IMR-90 (cell line): ENCODE measurements around the gene DNAJC19. TPM values are rescaled to one million over a fixed set of nuclear protein-coding genes. Genes with fewer than 3 reads are reported as not detected.

Source experiments
- ATAC-seq: fragments of 200-7000 bp; cut with Tn5 transposase; 2 replicates; pipeline ENCODE4 v1.9.1; 2020; ENCODE audit warnings: low read depth, mild to moderate bottlenecking, moderate library complexity
- BruUV-seq: library from RNA; stranded (reverse); fragments of 400-500 nt; replicated peaks from 2 replicates; lab custom pipeline; 2021; lab: Mats Ljungman, UMichigan
- CTCF ChIA-PET: fragments of 300-600 bp; formaldehyde crosslinking; extraction: SDS; loops from one replicate; lab custom pipeline; 2021; ENCODE audit warnings: antibody characterized with exemption; lab: Yijun Ruan, JAX
- POLR2A ChIA-PET: fragments of 300-600 bp; sonication (Branson Sonifier 250); formaldehyde crosslinking; loops from one replicate; lab custom pipeline; 2022; ENCODE audit warnings: antibody characterized with exemption; ENCODE audit not compliant: unreplicated experiment; lab: Charles Lee
- DNase-seq: peaks from one replicate; pipeline ENCODE4 v3.0.0; 2013
- H2AFZ ChIP-seq: replicated peaks from 2 replicates; pipeline ENCODE3; 2013; ENCODE audit warnings: low read length, mild to moderate bottlenecking; ENCODE audit not compliant: poor library complexity
- H2AK5ac ChIP-seq: 2 replicates; pipeline ENCODE4 v1.6.1; 2013; ENCODE audit warnings: low read depth, low read length, inconsistent platforms
- H2AK9ac ChIP-seq: replicated peaks from 2 replicates; pipeline ENCODE3; 2013; ENCODE audit warnings: mild to moderate bottlenecking, low read depth, low read length, moderate library complexity; ENCODE audit not compliant: poor library complexity
- H2BK120ac ChIP-seq: 2 replicates; pipeline ENCODE4 v1.6.1; 2013; ENCODE audit warnings: low read depth, low read length, inconsistent platforms
- H2BK15ac ChIP-seq: 3 replicates; pipeline ENCODE4 v1.6.1; 2013; ENCODE audit warnings: low read depth, low read length, inconsistent platforms
- H2BK20ac ChIP-seq: 2 replicates; pipeline ENCODE4 v1.6.1; 2013; ENCODE audit warnings: low read depth, mild to moderate bottlenecking, inconsistent platforms, low read length, moderate library complexity
- H2BK5ac ChIP-seq: 2 replicates; pipeline ENCODE4 v1.6.1; 2013; ENCODE audit warnings: mild to moderate bottlenecking, low read depth, low read length, inconsistent platforms; ENCODE audit not compliant: poor library complexity, severe bottlenecking
- H3K14ac ChIP-seq: replicated peaks from 2 replicates; pipeline ENCODE4 v1.6.1; 2013; ENCODE audit warnings: low read depth, low read length, inconsistent platforms
- H3K18ac ChIP-seq: 2 replicates; pipeline ENCODE4 v1.6.1; 2013; ENCODE audit warnings: low read depth, low read length, control low read depth
- H3K23ac ChIP-seq: 2 replicates; pipeline ENCODE4 v1.6.1; 2013; ENCODE audit warnings: low read depth, low read length, inconsistent platforms
- H3K27ac ChIP-seq: 2 replicates; pipeline ENCODE4 v1.5.1; 2013; ENCODE audit warnings: mild to moderate bottlenecking, control low read depth, low read length; ENCODE audit not compliant: insufficient read depth
- H3K27me3 ChIP-seq: 2 replicates; pipeline ENCODE4 v1.6.1; 2013; ENCODE audit warnings: low read length; ENCODE audit not compliant: control insufficient read depth, insufficient read depth
- H3K36me3 ChIP-seq: 2 replicates; pipeline ENCODE4 v1.6.1; 2013; ENCODE audit warnings: low read length, mixed read lengths; ENCODE audit not compliant: control insufficient read depth, insufficient read depth
- H3K4ac ChIP-seq: 2 replicates; pipeline ENCODE4 v1.6.1; 2013; ENCODE audit warnings: low read depth, low read length, inconsistent platforms
- H3K4me1 ChIP-seq: 2 replicates; pipeline ENCODE4 v1.6.1; 2013; ENCODE audit warnings: low read length, mixed read lengths; ENCODE audit not compliant: control insufficient read depth, insufficient read depth
- H3K4me2 ChIP-seq: 2 replicates; pipeline ENCODE4 v1.6.1; 2013; ENCODE audit warnings: low read depth, mild to moderate bottlenecking, control low read depth, low read length, moderate library complexity
- H3K4me3 ChIP-seq: 2 replicates; pipeline ENCODE4 v1.5.1; 2013; ENCODE audit warnings: low read depth, mild to moderate bottlenecking, control low read depth, low read length, moderate library complexity; ENCODE audit not compliant: insufficient read depth
- H3K56ac ChIP-seq: 2 replicates; pipeline ENCODE4 v1.6.1; 2013; ENCODE audit warnings: low read length, inconsistent platforms; ENCODE audit not compliant: insufficient read depth; ENCODE audit errors: extremely low read depth
- H3K79me1 ChIP-seq, 2 experiments: 2 replicates each; pipeline ENCODE4 v1.6.1; 2013; ENCODE audit warnings: low read length in 2 of 2, inconsistent platforms in 1 of 2, low read depth in 1 of 2
- H3K9ac ChIP-seq: 2 replicates; pipeline ENCODE4 v1.6.1; 2013; ENCODE audit warnings: low read depth, low read length, control low read depth
- H3K9me1 ChIP-seq: 2 replicates; pipeline ENCODE4 v1.6.1; 2013; ENCODE audit warnings: low read length, inconsistent platforms; ENCODE audit not compliant: insufficient read depth
- H3K9me3 ChIP-seq: 2 replicates; pipeline ENCODE4 v1.6.1; 2013; ENCODE audit warnings: low read length; ENCODE audit not compliant: control insufficient read depth, insufficient read depth
- H4K20me1 ChIP-seq: 2 replicates; pipeline ENCODE4 v1.6.1; 2013; ENCODE audit warnings: low read length, inconsistent platforms; ENCODE audit not compliant: insufficient read depth
- H4K5ac ChIP-seq: 2 replicates; pipeline ENCODE4 v1.6.1; 2013; ENCODE audit warnings: mild to moderate bottlenecking, low read depth, low read length, control low read depth
- H4K8ac ChIP-seq, 2 experiments: 2 replicates each; pipeline ENCODE4 v1.6.1; 2013; ENCODE audit warnings: low read depth in 2 of 2, low read length in 2 of 2, control low read depth in 1 of 2, inconsistent platforms in 1 of 2
- H4K91ac ChIP-seq: 2 replicates; pipeline ENCODE4 v1.6.1; 2013; ENCODE audit warnings: low read depth, low read length, inconsistent platforms; ENCODE audit not compliant: insufficient read depth
- CEBPB ChIP-seq: IDR thresholded peaks from 2 replicates; pipeline ENCODE4 v1.6.1; 2012; ENCODE audit warnings: low read depth, low read length, improper control_type of control experiment
- CHD1 ChIP-seq: IDR thresholded peaks from 2 replicates; pipeline ENCODE4 v1.6.1; 2012; ENCODE audit warnings: low read depth, low read length, improper control_type of control experiment
- FOS ChIP-seq: fragments of 150-350 bp; IDR thresholded peaks from 2 replicates; pipeline ENCODE4 v1.6.1; 2016; ENCODE audit warnings: low read depth, low read length
- MAFK ChIP-seq: IDR thresholded peaks from 2 replicates; pipeline ENCODE4 v1.6.1; 2012; ENCODE audit warnings: low read depth, low read length, improper control_type of control experiment
- MAZ ChIP-seq: IDR thresholded peaks from 2 replicates; pipeline ENCODE4 v1.6.1; 2012; ENCODE audit warnings: low read depth, mild to moderate bottlenecking, low read length, improper control_type of control experiment, moderate library complexity, borderline replicate concordance
- MXI1 ChIP-seq: IDR thresholded peaks from 2 replicates; pipeline ENCODE4 v1.6.1; 2012; ENCODE audit warnings: low read depth, mild to moderate bottlenecking, low read length, moderate library complexity, borderline replicate concordance
- NFE2L2 ChIP-seq: fragments of 150-350 bp; IDR thresholded peaks from 2 replicates; pipeline ENCODE4 v1.6.1; 2016; ENCODE audit warnings: low read depth, mild to moderate bottlenecking, low read length
- RAD21 ChIP-seq: IDR thresholded peaks from 2 replicates; pipeline ENCODE4 v1.6.1; 2012; ENCODE audit warnings: low read length, improper control_type of control experiment
- RCOR1 ChIP-seq: IDR thresholded peaks from 2 replicates; pipeline ENCODE4 v1.6.1; 2012; ENCODE audit warnings: mild to moderate bottlenecking, low read length, improper control_type of control experiment; ENCODE audit not compliant: insufficient replicate concordance
- RFX5 ChIP-seq: IDR thresholded peaks from 2 replicates; pipeline ENCODE4 v1.8.0; 2012; ENCODE audit warnings: low read depth, mild to moderate bottlenecking, low read length, moderate library complexity
- USF2 ChIP-seq: fragments of 150-350 bp; IDR thresholded peaks from 2 replicates; pipeline ENCODE4 v1.6.1; 2017; ENCODE audit warnings: mild to moderate bottlenecking, antibody characterized with exemption, low read length, low read depth
- WGBS, 2 experiments: methylation state at CpG; one replicate each; pipeline versions ENCODE4 v1.1.5 to v1.1.7; 2013; ENCODE audit warnings: missing lambda C conversion rate in 2 of 2; ENCODE audit not compliant: insufficient read length in 1 of 2; ENCODE audit errors: extremely low coverage in 2 of 2; 5-methylcytosine and 5-hydroxymethylcytosine counted together
- dilution Hi-C: fragments of 300-500 bp; cut with HindIII; formaldehyde crosslinking; loops from one replicate; pipeline ENCODE4 v1.14.3; 2018; ENCODE audit warnings: low sequenced_read_pairs; ENCODE audit not compliant: unreplicated experiment
- in situ Hi-C: fragments of 300-500 bp; cut with MboI; formaldehyde crosslinking; loops from 3 replicates; pipeline ENCODE4 v1.14.3; 2019; ENCODE audit warnings: low sequenced_read_pairs, inconsistent platforms, mixed read lengths
- intact Hi-C: fragments of 100-400 bp; cut with micrococcal nuclease; formaldehyde crosslinking; loops from 2 replicates; pipeline ENCODE4 v1.10.0; 2022
- polyA plus RNA-seq, 3 experiments: library from polyadenylated mRNA; depleted of rRNA; stranded (reverse); fragments of >200 nt; gene quantifications; 2 replicates each; pipeline ENCODE4 v1.2.3, GENCODE V29; 2012; ENCODE audit warnings: low replicate concordance in 1 of 3
- total RNA-seq: library from RNA; depleted of rRNA; stranded (reverse); fragments of >200 nt; gene quantifications from 2 replicates; pipeline ENCODE4 v1.2.3, GENCODE V29; 2012
- TF ChIP-seq, protein P1 (sequence below): fragments of 150-350 bp; IDR thresholded peaks from 2 replicates; pipeline ENCODE4 v1.6.1; 2016; ENCODE audit warnings: low read depth, mild to moderate bottlenecking, low read length, moderate library complexity, borderline replicate concordance

DNAJC19 gene
- total and polyA plus RNA-seq, 2 of the 4 experiments (the other 2 are of a cell fraction): 16.0 to 39.4 TPM

GRCh38 chr3:181008796-181009195 is 19.3 kb upstream of the DNAJC19 start:
- Histone ChIP-seq H3K27ac (no peak overlapping the region), H2AK5ac (no peak overlapping the region), H3K9me3 (no peaks in the 10 kb centered on the region), H3K14ac (no peak overlapping the region), H2AK9ac (no peak overlapping the region), H3K9me1 (no peaks in the 10 kb centered on the region), H3K56ac (no peak overlapping the region), H3K4me1 (no peaks in the 10 kb centered on the region), H3K4ac (no peak overlapping the region), H4K20me1 (no peaks in the 10 kb centered on the region), H3K23ac (no peak overlapping the region), H3K9ac (no peak overlapping the region), H4K8ac (no peak overlapping the region), H2AFZ (no peak overlapping the region), H2BK5ac (no peak overlapping the region), H2BK15ac (no peak overlapping the region), H3K27me3 (no peaks in the 10 kb centered on the region), H3K18ac (no peak overlapping the region), H3K4me3 (no peak overlapping the region), H3K36me3 (no peaks in the 10 kb centered on the region), H3K79me1 (no peaks in the 10 kb centered on the region), H2BK20ac (no peak overlapping the region), H4K91ac (no peak overlapping the region), H2BK120ac (no peak overlapping the region), H4K5ac (no peak overlapping the region), H3K4me2 (no peak overlapping the region)
- no TSS peak for BruUV-seq
- CTCF ChIA-PET: no interaction called here
- in situ Hi-C loops (no loop called here), dilution Hi-C loops (no loop called here), intact Hi-C loops (no loop called here)
- ATAC-seq: no peak
- no peak for TF ChIP-seq NFE2L2
- TF ChIP-seq RCOR1: no peak
- TF ChIP-seq, protein P1, sequence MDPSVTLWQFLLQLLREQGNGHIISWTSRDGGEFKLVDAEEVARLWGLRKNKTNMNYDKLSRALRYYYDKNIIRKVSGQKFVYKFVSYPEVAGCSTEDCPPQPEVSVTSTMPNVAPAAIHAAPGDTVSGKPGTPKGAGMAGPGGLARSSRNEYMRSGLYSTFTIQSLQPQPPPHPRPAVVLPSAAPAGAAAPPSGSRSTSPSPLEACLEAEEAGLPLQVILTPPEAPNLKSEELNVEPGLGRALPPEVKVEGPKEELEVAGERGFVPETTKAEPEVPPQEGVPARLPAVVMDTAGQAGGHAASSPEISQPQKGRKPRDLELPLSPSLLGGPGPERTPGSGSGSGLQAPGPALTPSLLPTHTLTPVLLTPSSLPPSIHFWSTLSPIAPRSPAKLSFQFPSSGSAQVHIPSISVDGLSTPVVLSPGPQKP: no peak
- no peak for TF ChIP-seq CEBPB
- no peak for TF ChIP-seq FOS
- TF ChIP-seq CHD1: no peak
- no peak for TF ChIP-seq USF2
- TF ChIP-seq MAFK: no peak
- no peak for TF ChIP-seq RFX5
- no peak for TF ChIP-seq MXI1
- TF ChIP-seq MAZ: no peak
- no peak for TF ChIP-seq RAD21
- WGBS, 2 experiments: 20% methylated on average over 1 of the region's 1 CpG; no CpG with 5 or more reads in 1 of the 2 experiments
- POLR2A ChIA-PET: no interaction called here
- no peak for DNase-seq
